Cardiac ventricle fibroblast (primary cell): ENCODE results near the gene KCNN1. TPM values are rescaled to one million over a fixed set of nuclear protein-coding genes. Genes with fewer than 3 reads are reported as not detected.

Experiments used
- total RNA-seq: library from RNA; depleted of rRNA; stranded (reverse); fragments of >200 nt; gene quantifications from 2 replicates; pipeline ENCODE4 v1.2.3, GENCODE V29; 2015

The KCNN1 gene
- 0.06 TPM in 1 of 2 replicates, not detected in the other for total RNA-seq

DNA sequence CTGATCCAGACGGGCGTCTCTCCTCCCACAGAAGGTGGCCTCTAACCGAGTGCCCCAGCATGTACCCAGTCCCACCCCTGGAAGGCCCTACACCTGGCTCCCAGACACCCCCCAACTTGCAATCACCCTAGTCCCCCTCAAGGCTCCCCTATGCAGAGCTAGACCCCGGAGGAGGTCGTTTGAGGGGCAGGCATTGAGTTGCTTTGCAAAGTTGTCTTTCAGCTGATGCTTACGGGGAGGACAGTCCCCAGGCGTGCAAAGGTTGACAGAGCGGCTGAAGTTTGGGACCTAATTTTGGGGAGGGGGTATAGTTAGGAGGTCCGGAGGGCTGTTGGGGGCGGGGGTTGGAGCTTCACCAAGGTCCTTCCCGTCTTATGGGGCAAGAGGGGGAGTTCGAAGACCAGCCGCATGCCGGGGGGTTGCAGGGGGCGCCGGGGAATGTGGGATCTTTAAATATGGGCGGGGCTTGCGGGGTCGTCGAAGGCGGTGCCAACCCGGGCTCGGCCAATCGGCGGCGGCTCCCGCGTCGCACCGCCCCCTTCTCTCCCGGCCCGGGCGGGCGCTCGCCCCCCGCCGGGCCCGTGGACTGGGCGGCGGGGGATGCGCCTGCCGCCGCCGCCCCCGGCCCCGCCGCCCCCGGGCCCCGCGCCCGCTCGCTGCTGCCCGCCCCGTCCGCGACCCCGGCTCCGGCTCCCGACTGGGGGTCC lies at the start of gene KCNN1:
Gene KCNN1 (plus strand): TSS at position 558 of the 707 bp plus-strand sequence. CDS start 6,782 bp downstream, outside the sequence.

DNA sequence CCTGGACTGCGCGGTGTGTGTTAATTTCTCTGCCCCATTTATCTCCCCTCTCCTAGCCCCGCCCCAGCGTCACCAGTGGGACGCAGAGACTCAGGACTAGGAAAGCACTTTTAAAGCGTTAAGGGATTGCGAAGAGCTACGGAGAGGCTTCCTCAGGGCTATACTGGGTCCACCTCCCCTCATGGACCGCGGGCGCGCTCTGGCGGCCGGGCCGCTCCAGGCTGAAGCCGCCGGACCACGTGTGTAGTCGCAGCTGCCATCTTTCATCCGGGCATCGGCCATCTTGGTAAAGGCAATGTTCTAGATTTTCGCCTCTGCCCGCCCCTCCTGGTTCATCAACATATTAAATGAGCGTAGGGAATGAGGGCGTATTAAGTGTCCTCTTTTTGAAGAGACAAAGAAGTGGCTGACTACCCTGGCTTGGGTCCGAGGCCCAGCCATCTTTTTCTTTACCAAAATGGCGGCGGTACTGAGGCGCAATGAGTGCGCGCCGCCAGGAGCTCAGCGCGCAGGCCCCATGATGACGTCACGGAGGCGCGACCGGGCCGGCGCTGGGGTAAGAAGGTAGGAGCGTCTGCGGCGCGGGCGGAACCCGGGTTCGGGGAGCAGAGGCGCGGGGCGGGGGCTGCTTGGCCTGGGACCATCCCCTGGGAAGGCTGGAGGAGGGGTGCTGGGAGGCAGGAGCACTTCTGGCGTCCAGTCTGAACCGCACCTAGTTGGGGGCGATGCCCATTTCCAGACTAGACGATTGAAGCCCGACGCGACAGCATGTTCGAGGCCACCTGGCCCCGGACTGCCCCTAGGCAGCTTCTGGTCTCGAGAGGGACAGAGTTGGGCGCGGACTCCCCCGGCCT lies 34.2 kb upstream of the KCNN1 start, which contains the start of gene CCDC124:
Gene CCDC124 (plus strand): TSS at position 531 of the 854 bp plus-strand sequence. CDS start 3,406 bp downstream, outside the sequence.

DNA sequence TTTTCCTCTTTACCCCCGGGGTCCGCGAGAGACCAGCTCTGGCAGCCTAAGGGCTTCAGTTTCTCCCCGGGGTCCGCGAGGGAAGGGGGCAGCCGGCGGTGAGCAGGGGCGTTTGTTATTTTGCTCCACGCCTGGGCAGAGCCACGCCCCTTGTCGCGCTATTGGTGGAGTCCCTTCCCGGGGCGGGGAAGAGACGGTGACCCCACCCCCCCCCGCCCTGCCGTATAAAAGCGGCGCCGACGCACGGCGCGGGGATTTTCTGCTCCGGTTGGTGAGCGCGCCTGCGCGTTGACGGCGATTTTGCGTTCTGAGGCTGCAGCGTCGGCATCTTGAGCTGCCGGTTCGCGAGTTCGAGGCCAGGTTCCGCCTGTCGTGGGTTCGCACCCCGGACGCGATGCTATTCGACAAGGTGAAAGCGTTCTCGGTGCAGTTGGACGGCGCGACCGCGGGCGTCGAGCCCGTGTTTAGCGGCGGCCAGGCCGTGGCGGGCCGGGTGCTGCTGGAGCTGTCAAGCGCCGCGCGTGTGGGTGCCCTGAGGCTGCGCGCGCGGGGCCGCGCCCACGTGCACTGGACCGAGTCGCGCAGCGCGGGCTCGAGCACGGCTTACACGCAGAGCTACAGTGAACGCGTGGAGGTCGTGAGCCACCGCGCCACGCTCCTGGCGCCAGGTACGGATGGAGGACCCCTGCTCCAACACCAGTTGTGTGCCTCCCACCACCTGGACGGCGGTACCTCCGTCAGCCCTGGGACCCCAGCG lies 41.2 kb downstream of the KCNN1 start, which contains the start of gene ARRDC2:
Gene ARRDC2 (plus strand): TSS at position 254 of the 757 bp plus-strand sequence. CDS start 141 bp downstream, at position 395.

Other genes starting within 250 kb of the KCNN1 start
- gene MAP1S, start 247.6 kb upstream of the KCNN1 start, total RNA-seq, result 28.3 and 29.8 TPM in 2 replicates
- gene FCHO1, start 215.6 kb upstream of the KCNN1 start, total RNA-seq, result 0.50 and 0.68 TPM in 2 replicates
- not detected in 2 replicates for gene B3GNT3, start 172.0 kb upstream of the KCNN1 start, total RNA-seq
- not detected in 2 replicates for gene INSL3, start 145.6 kb upstream of the KCNN1 start, total RNA-seq
- 6.3 and 7.7 TPM in 2 replicates for gene JAK3, start 119.1 kb upstream of the KCNN1 start, total RNA-seq
- gene RPL18A, start 107.2 kb upstream of the KCNN1 start, total RNA-seq, result 1,805 and 2,205 TPM in 2 replicates
- gene SLC5A5, start 95.2 kb upstream of the KCNN1 start, total RNA-seq, result not detected in 2 replicates
- 51.8 and 67.5 TPM in 2 replicates for gene CCDC124, start 34.1 kb upstream of the KCNN1 start, total RNA-seq
- gene ARRDC2, start 41.1 kb downstream of the KCNN1 start, total RNA-seq, result 16.6 and 23.1 TPM in 2 replicates
- gene IL12RB1, start 119.8 kb downstream of the KCNN1 start, total RNA-seq, result not detected in 2 replicates
- gene MAST3, start 130.7 kb downstream of the KCNN1 start, total RNA-seq, result 3.9 and 4.8 TPM in 2 replicates
- 55.4 and 60.7 TPM in 2 replicates for gene PIK3R2, start 186.1 kb downstream of the KCNN1 start, total RNA-seq
- 15.2 and 17.1 TPM in 2 replicates for gene IFI30, start 206.7 kb downstream of the KCNN1 start, total RNA-seq
- 19.3 and 28.0 TPM in 2 replicates for gene MPV17L2, start 226.1 kb downstream of the KCNN1 start, total RNA-seq
- gene RAB3A, start 236.9 kb downstream of the KCNN1 start, total RNA-seq, result 0.44 and 1.9 TPM in 2 replicates